Measurements from ENCODE around the gene METTL17. TPM values are rescaled to one million over a fixed set of nuclear protein-coding genes. Genes with fewer than 3 reads are reported as not detected.
"Not testable (repeated sequence)": the region's sequence is repeated elsewhere in the genome, so short reads cannot be mapped to it uniquely, and the experiment has no call there.

METTL17 gene
- total RNA-seq, 1 donor from 2014 or later = 81.5 TPM

DNA sequence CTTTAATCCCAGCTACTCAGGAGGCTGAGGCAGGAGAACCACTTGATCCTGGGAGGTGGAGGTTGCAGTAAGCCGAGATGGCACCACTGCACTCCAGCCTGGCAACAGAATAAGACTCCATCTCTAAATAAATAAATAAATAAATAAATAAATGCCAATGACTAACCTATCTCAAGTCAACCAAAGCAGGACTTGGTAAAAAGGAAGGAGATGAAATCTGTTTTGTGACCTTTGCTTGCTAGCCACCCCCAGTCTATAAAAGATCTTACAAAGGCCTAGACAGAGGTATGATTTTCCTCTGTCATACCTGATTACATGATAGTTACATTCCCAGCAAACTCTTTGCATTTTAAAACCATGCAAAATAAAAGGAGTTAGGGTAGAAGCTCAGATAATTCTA, 13.5 kb upstream of the METTL17 start:
- TF ChIP-seq, protein P1, sequence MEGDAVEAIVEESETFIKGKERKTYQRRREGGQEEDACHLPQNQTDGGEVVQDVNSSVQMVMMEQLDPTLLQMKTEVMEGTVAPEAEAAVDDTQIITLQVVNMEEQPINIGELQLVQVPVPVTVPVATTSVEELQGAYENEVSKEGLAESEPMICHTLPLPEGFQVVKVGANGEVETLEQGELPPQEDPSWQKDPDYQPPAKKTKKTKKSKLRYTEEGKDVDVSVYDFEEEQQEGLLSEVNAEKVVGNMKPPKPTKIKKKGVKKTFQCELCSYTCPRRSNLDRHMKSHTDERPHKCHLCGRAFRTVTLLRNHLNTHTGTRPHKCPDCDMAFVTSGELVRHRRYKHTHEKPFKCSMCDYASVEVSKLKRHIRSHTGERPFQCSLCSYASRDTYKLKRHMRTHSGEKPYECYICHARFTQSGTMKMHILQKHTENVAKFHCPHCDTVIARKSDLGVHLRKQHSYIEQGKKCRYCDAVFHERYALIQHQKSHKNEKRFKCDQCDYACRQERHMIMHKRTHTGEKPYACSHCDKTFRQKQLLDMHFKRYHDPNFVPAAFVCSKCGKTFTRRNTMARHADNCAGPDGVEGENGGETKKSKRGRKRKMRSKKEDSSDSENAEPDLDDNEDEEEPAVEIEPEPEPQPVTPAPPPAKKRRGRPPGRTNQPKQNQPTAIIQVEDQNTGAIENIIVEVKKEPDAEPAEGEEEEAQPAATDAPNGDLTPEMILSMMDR (IDR thresholded peaks at IDR 0.05; ENCODE audit: partially characterized antibody, unreplicated experiment) = no peak
- no peaks in the 10 kb centered on the region for H3K4me1 Mint-ChIP-seq (ENCODE audit: low read depth, unreplicated experiment)
- no peak overlapping the region for H3K27ac Mint-ChIP-seq (ENCODE audit: unreplicated experiment)
- no peak for DNase-seq
- H3K27me3 Mint-ChIP-seq (ENCODE audit: unreplicated experiment) = peaks cover 2% of the 10 kb centered on the region
- H3K4me3 Mint-ChIP-seq (ENCODE audit: unreplicated experiment) = no peak overlapping the region
- peaks cover 6% of the 10 kb centered on the region for H3K9me3 Mint-ChIP-seq (ENCODE audit: unreplicated experiment)
- no peaks in the 10 kb centered on the region for H3K36me3 Mint-ChIP-seq (ENCODE audit: unreplicated experiment)

DNA sequence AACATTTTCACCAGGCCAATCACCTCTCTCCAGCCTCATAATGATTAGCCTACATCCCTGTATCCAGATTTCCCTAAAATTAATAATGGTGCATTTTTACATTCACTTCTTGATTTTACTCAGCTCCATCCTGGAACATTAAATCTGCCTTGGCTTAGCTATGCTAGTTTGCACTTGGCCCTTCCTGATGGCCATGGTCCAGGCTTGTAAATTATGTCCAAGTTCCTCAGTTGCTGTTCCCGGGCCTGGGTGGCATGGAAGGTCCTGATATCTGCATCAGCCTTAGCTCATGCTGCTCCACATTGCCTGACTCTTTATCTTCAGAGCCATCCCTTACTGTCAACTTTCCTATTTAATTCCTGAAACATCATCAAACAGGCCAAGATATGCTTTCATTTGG, 11.1 kb upstream of the METTL17 start:
- Mint-ChIP-seq H3K9me3 (ENCODE audit: unreplicated experiment) (peaks cover 4% of the 10 kb centered on the region), H3K27ac (ENCODE audit: unreplicated experiment) (no peak overlapping the region), H3K4me1 (ENCODE audit: low read depth, unreplicated experiment) (no peaks in the 10 kb centered on the region), H3K4me3 (ENCODE audit: unreplicated experiment) (no peak overlapping the region), H3K36me3 (ENCODE audit: unreplicated experiment) (no peaks in the 10 kb centered on the region), H3K27me3 (ENCODE audit: unreplicated experiment) (peaks cover under 1% of the 10 kb centered on the region)
- TF ChIP-seq, protein P1 (IDR thresholded peaks at IDR 0.05; ENCODE audit: partially characterized antibody, unreplicated experiment) = no peak
- DNase-seq = no peak

DNA sequence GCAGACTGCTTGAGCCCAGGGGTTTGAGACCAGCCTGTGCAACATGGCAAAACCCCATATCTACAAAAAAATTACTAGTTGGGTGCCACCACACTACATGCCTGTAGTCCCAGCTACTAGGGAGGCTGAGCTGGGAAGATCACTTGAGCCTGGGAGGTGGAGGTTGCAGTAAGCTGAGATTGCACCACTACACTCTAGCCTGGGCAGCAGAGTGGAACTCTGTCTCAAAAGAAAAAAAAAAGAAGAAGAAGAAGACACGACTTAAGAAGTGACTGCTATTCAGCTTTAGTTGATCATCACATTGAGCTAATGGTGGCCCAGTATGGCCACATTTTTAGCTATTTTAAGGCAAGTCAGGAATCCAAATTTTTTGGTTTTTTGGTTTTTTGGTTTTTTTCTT, 8.9 kb upstream of the METTL17 start:
- H3K27ac Mint-ChIP-seq (ENCODE audit: unreplicated experiment) = no peak overlapping the region
- H3K4me1 Mint-ChIP-seq (ENCODE audit: low read depth, unreplicated experiment) = no peaks in the 10 kb centered on the region
- no peaks in the 10 kb centered on the region for H3K36me3 Mint-ChIP-seq (ENCODE audit: unreplicated experiment)
- TF ChIP-seq, protein P1 (IDR thresholded peaks at IDR 0.05; ENCODE audit: partially characterized antibody, unreplicated experiment) = no peak
- no peak for DNase-seq
- no peak overlapping the region for H3K4me3 Mint-ChIP-seq (ENCODE audit: unreplicated experiment)
- peaks cover 4% of the 10 kb centered on the region for H3K9me3 Mint-ChIP-seq (ENCODE audit: unreplicated experiment)
- H3K27me3 Mint-ChIP-seq (ENCODE audit: unreplicated experiment) = no peaks in the 10 kb centered on the region

DNA sequence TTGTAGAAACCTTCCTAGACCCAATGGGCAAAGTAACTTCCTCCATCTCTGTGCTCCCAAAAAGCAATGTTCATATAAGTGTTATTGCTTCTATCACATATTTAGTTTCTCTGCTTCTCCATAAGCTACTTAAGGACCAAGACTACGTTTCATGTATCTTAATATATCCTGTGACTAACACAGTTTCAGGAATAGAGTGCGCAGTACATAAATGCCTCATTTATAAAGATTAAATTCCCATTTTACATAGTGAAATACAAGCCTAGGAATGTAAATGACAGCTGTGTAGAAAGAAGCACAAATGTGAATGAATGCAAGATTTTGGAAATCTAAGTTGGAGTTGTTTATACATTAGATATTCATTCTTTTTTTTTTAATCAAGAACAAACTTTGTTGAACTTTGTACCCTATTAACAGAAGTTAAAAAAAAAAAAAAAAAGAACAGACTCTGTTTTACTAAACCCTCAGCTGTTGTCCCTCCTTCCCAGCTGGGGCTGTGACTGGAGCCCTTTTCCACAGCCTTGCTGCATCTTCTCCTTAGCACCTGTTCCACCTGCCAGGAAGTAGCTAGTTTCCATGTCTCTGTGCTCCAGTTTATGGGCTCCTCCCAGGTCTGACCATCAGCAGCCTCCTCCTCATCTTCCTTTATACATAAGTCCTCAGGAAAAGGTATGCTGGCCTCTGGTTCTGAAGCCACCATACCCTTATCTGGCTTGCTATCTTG, 7.0 kb upstream of the METTL17 start:
- no peak for DNase-seq
- H3K27me3 Mint-ChIP-seq (ENCODE audit: unreplicated experiment) = no peaks in the 10 kb centered on the region
- H3K4me3 Mint-ChIP-seq (ENCODE audit: unreplicated experiment) = no peak overlapping the region
- H3K9me3 Mint-ChIP-seq (ENCODE audit: unreplicated experiment) = peaks cover 5% of the 10 kb centered on the region
- TF ChIP-seq, protein P1 (IDR thresholded peaks at IDR 0.05; ENCODE audit: partially characterized antibody, unreplicated experiment) = no peak
- H3K36me3 Mint-ChIP-seq (ENCODE audit: unreplicated experiment) = no peaks in the 10 kb centered on the region
- no peaks in the 10 kb centered on the region for H3K4me1 Mint-ChIP-seq (ENCODE audit: low read depth, unreplicated experiment)
- H3K27ac Mint-ChIP-seq (ENCODE audit: unreplicated experiment) = no peak overlapping the region

DNA sequence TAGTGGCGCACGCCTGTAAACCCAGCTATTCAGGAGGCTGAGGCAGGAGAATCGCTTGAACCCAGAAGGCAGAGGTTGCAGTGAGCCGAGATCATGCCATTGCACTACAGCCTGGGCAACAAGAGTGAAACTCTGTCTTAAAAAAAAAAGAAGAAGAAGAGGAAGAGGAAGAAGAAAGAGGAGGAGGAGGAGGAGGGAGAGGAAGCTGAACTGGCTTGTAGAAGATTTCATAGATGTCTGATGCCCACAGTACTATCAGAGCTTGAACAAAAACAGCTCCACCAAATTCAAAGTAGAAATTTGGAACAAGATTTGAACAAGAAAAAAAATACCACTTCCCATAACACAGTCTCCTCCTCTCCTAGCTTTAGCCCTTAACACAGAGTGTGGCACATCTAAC, 4.1 kb upstream of the METTL17 start:
- H3K4me3 Mint-ChIP-seq (ENCODE audit: unreplicated experiment); H3K27ac Mint-ChIP-seq (ENCODE audit: unreplicated experiment); H3K4me1 Mint-ChIP-seq (ENCODE audit: low read depth, unreplicated experiment); DNase-seq; H3K9me3 Mint-ChIP-seq (ENCODE audit: unreplicated experiment); H3K36me3 Mint-ChIP-seq (ENCODE audit: unreplicated experiment); H3K27me3 Mint-ChIP-seq (ENCODE audit: unreplicated experiment): not testable (repeated sequence)
